NCI-H82 treated with DMSO at 0.1 percent for 48 hours (cell line): ENCODE measurements around the gene HNRNPR.

ENCODE experiments used
- DNase-seq: peaks from one replicate; lab custom pipeline; 2025; ENCODE audit not compliant: unreplicated experiment; lab: John Stamatoyannopoulos, UW

HNRNPR gene

GRCh38 chr1:23369335-23370013, 25.4 kb upstream of the HNRNPR start, which contains the start of gene ZNF436:
Gene ZNF436 (minus strand): TSS chr1:23369836. CDS start chr1:23368005, 1,831 bp downstream.
- DNase-seq, result peak; percentile 66

DNA sequence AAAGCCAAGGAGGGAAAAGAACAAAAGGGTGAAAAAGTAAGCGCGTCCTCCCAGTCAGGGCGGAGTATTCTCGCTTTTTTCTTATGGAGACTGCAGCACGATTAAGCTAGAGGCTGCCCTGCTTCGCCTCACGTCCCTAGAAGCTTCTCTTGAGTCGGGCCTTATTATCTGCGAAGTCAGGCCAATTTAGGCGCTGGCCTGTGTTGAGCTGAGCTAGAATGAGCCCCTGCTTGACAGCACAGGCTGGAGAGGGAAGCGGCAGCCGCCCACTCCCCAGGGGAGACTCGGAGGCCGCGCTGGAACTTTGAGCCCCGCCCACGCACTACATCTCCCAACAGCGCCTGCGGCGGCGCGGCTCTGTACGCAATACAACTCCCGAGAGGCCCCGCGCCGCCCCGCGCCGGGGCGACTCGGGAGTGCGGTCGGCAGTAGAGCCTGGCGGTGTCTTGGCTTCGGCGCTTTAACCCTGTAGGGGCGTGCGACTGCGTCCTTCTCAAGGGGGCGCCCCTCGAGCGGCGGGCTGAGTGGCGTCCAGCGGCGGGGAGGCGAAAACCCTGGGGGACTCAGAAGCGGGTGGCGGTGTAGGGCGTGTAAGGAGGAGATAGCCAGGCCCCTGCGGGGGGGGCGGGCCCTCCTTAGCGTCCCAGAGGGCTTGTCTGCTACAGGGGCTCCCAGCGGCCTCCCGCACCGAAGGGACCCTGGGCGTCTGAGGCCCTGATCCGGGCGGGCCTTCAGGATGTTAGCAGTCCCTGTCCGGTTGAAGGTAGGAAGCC, 24.7 kb upstream of the HNRNPR start:
- DNase-seq, result peak; percentile 83

- DNase-seq, result peak; percentile 98
These were observed 23.9 kb upstream of the HNRNPR start for GRCh38 chr1:23367791-23368561.

DNA sequence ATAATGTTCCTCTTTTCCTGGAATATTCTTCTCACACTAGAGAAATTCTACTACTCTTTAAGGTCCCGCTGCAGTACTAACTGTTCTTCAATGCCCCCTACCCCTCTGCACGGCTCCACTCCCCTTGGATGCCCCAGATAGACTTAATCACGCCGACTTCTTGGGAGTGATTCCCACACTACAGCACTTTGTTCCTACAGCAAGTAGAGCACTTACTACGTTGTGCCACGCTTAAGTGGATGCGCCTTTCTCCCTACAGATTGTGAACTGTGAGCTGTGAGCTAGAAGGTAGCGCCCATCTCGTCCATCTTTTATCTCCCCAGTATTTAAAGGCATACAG, 23.3 kb upstream of the HNRNPR start:
- no peak for DNase-seq

- DNase-seq, result no peak
These were observed 22.5 kb upstream of the HNRNPR start for GRCh38 chr1:23366598-23366997.

DNA sequence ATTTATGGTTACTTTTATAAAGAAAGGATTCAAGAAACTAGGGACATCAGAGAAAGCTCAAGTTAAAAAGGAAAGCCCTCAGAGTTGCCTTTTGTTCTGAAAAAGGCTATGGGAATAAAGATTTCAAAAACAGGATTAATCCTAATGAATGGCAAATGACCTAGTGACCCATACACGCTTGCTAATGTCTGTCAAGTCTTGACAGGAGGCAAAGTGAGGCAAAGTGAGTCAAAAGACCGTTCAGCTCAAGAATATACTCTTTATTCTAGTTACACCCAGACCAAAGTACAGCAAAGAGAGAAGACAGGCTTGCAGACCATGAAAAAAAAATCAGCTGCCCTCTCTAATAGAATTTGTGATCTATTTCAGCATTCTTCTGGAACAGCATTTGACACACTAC, 22.1 kb upstream of the HNRNPR start:
- no peak for DNase-seq

GRCh38 chr1:23362218-23362713, 18.2 kb upstream of the HNRNPR start:
- DNase-seq, result no peak

DNA sequence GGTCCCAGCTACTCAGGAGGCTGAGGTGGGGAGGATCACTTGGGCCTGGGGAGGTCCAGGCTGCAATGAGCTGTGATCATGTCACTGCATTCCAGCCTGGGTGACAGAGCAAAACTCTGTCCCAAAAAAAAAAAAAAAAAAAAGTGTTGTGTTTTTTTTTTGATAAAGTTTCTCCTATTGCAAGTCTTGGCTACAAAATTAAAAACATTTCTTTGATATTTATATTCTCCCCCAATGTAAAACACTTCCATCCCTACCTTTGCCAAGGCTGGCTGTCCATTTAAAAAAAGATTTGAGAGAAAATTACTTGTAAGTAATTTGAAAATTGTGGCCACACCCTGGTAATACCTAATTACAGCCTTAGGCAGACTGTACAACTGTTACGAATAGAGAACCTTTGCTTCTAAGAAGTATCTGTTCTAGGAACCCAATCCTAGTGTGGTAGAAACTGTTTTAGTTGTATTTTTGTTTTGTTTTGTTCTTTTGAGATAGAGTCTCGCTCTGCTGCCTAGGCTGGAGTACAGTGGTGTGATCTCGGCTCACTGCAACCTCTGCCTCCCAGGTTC, 14.3 kb upstream of the HNRNPR start:
- DNase-seq, result no peak

- DNase-seq, result no peak
These were observed 13.2 kb upstream of the HNRNPR start for GRCh38 chr1:23357138-23357908.

DNA sequence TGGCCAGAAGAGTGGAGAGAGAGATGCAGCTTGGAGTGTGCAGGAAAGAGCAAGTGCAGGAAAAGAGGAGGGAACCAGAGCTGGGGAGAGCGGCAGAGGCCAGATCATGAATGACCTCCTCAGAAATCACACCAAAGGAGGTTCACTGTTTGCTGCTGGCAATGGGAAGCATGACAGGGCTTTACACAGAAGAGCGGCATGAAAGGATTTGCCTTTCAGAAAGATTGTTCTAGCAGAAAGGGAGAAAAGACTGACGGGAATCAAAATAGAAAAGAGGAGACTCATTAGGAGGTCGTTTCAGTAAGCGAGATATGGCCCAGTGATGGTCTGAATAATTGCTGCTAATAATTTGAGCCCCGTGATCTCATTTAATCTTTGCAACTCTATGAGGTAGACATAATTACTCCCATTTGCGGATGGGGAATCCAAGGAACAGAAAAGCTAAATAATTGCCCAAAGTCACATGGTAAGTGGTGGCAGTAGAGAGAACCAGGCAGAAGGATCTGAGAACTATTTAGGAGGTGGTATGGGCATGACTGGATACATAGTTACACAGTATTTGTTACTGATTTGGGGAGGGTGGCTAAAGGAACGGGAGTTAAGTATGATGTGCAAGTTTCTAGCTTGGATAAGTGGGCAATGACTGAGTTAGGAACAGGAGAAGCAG, 12.5 kb upstream of the HNRNPR start:
- DNase-seq, result no peak

DNA sequence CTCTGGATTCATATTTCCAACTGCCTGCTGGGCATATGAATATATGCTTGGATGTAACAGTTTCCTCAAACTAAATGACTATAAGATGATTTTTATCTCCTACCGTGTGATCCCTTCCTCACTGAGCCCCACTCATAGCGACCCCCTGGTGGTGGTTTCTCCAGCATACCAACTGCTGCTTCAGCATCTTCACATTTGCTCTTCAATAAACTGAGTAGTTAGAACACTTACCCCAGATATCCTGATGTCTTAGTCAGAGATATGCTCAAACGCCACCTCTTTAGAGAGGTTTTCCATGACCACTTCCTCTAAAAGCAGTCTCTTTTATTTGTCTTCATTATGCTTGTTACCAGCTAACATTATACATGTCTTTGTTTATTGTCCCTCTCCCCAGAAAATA, 10.2 kb upstream of the HNRNPR start:
- DNase-seq, result no peak

DNA sequence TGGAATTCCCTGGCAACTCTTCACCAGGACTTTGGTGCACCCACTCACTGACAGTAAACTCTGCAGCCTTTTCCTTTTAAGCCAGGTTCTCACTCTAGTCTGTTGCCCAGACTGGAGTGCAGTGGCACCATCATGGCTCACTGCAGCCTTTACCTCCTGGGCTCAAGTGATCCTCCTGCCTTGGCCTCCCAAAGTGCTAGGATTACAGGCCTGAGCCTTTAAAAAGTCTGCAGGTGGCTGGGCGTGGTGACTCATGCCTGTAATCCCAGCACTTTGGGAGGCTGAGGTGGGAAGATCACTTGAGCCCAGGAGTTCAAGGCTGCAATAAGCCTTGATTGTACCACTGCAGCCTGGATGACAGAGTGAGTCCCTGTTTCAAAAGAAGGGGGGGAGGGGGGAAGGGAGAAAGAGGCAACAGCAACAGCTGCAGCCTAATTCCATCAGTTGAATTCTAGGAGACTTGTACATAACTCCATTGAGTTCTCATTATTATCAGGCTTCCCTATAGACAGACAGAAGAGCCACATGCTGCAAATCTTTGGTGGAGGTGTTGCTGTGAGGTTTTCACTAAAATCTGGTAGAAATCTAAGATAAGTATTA, 8.1 kb upstream of the HNRNPR start:
- no peak for DNase-seq

DNA sequence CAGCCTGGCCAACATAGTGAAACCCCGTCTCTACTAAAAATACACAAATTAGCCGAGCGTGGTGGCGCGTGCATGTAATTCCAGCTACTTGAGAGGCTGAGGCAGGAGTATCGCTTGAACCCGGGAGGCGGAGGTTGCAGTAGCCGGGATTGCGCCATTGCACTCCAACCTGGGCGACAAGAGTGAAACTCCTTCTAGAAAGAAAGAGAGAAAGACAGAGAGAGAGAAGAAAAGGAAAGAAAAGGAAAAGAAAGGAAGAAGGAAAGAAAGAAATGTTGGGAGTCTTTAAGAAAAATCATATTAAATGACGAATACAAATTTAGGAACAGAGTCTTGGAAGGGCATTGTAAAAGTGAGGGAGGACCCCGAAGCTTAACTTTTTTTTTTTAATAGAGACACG, 1.8 kb upstream of the HNRNPR start:
- DNase-seq, result no peak

- DNase-seq, result no peak
These were observed 946 bp upstream of the HNRNPR start for GRCh38 chr1:23344987-23345472.

- no peak for DNase-seq
These were observed 618 bp downstream of the HNRNPR start for GRCh38 chr1:23343221-23344110.

- DNase-seq, result no peak
These were observed 2.0 kb downstream of the HNRNPR start for GRCh38 chr1:23341931-23342692.

- DNase-seq, result no peak
These were observed 4.5 kb downstream of the HNRNPR start for GRCh38 chr1:23339632-23340031.

DNA sequence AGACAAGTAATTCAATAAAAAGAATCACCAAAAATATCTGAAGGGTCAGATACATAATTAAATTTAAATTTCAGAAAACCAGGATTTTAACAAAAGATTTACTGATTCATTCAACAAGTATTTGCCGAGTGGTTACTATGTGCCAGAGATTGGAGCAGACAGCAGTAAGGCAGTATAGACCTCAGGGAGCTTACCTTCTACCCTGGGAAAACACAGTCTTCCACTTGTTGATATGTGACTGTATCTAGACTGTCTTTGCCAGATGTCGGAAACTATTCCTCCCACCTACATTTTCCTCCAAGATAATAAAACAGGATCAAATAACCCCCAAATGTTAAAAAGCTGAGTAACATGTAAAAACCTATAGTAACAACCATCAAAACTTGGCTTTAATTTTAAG, 6.2 kb downstream of the HNRNPR start:
- no peak for DNase-seq
